Measurements from ENCODE around the gene NEU1.

NEU1 gene

DNA sequence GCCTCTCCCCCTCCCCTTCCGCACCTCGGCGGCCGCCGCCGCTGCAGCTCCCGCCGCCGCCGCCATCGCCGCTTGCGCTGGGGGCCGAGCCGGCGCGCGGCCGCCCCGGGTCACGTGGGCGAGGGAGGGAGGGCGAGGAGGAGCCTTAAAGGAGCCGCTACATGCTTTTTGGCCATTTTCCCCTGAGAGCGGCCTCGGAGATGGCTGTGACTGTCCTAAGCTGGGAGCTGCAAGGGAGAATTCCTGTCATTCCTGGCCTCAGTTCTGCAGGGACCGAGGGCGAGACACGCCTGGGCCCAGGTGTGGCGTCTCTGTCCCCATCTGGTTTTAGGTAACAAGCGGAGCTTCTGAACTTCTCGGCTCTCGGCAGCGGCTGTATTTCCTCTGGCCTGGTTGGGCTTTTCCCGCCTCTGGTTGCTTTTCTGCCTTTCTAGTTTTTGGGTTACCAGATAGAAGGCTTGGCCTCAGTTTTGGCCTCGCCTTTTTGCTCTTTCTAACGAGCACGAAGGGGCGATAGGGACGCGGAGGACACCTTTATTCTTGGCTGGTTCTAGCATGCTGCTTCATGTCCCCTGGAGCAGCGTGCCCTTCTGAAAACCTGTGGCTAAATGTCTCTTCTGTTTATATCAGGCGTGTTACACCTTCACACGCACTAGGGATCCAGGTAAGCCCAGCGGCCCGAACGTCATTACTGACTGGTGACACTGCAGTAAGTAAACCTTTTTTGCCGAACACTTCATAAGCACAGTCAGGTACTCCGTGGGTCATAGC lies 35.2 kb upstream of the NEU1 start, which contains the start of gene EHMT2:
Gene EHMT2, minus strand, starts transcription at position 87 of the 771 bp plus-strand sequence. Its CDS starts 21 bp downstream, at position 66.
- TF ChIP-seq, protein P1, sequence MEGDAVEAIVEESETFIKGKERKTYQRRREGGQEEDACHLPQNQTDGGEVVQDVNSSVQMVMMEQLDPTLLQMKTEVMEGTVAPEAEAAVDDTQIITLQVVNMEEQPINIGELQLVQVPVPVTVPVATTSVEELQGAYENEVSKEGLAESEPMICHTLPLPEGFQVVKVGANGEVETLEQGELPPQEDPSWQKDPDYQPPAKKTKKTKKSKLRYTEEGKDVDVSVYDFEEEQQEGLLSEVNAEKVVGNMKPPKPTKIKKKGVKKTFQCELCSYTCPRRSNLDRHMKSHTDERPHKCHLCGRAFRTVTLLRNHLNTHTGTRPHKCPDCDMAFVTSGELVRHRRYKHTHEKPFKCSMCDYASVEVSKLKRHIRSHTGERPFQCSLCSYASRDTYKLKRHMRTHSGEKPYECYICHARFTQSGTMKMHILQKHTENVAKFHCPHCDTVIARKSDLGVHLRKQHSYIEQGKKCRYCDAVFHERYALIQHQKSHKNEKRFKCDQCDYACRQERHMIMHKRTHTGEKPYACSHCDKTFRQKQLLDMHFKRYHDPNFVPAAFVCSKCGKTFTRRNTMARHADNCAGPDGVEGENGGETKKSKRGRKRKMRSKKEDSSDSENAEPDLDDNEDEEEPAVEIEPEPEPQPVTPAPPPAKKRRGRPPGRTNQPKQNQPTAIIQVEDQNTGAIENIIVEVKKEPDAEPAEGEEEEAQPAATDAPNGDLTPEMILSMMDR (IDR thresholded peaks at IDR 0.05) = no peak

DNA sequence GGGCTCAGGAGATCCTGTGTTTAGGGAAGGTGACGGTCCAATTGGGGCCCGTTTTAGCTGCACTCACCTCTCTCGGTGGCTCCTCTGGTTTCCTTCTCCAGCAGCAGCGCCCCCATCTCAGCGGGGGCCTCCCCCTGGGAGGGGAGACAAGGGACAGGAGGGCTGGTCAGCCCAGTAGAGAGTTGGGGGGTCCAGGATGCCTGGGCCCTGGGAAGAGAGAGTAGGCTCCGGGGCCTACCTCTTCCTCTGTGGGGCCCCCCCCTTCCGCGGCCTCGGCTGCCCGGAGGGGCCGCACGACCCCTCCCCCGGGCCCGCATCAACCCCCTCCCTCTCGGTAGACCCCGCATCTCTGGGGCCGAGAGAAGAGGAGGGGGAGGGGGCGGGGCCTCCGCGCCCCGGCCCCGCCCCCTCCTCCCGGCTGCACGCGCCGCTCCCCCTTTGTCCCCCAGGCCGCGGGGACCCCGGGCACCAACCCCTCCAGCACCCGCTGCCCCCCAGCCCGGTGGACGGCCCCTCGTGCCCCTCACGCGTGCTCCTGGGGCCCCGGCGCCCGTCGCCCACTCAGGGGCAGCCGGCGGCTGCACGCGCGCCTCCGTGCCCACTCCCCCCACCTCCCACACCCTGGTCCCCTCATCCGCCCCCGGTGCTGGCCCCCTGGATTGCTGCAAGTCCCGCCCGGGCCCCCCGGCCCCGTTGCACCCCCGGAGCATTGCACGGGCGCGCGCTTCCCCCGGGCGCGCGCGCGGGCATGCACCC lies 34.4 kb upstream of the NEU1 start:
- TF ChIP-seq, protein P1 (IDR thresholded peaks at IDR 0.05) = no peak

DNA sequence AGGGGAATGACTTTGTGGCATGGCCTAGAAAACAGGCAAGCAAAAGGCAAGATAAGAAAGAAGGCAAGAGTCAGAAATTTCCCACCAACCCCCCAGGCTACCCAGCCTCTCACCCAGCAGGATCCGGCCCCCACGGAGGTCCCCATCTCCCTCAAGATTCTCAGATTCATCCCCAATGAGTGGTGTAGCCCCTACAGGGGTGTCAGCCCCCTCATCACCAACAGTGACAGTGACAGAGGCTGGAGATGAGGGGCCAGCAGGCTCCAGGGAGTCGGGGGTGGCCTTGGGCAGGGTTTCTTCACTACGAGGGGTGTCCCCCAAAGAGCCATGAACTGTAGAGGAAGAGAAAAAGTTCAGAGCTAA lies 33.9 kb upstream of the NEU1 start:
- TF ChIP-seq, protein P1 (IDR thresholded peaks at IDR 0.05) = no peak

DNA sequence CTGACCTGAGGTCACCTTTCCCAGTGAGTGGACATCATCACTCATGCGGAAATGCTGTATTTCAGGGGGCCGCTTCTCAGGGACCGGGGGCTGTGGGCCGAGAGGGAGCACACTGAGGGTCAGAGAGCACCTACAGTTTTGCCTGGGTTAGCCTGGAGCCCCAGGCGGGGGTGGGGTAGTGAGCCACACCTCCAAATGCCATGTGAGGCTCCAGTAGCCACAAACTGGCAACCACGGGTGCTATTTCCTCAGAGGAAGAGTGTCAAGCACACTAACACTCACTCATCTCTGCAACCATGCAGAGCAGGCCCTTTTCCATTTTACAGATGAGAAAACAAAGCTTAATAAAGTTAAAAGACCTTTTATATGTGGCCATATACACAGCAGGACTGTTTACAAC lies 30.2 kb upstream of the NEU1 start:
- TF ChIP-seq, protein P1 (IDR thresholded peaks at IDR 0.05) = no peak

DNA sequence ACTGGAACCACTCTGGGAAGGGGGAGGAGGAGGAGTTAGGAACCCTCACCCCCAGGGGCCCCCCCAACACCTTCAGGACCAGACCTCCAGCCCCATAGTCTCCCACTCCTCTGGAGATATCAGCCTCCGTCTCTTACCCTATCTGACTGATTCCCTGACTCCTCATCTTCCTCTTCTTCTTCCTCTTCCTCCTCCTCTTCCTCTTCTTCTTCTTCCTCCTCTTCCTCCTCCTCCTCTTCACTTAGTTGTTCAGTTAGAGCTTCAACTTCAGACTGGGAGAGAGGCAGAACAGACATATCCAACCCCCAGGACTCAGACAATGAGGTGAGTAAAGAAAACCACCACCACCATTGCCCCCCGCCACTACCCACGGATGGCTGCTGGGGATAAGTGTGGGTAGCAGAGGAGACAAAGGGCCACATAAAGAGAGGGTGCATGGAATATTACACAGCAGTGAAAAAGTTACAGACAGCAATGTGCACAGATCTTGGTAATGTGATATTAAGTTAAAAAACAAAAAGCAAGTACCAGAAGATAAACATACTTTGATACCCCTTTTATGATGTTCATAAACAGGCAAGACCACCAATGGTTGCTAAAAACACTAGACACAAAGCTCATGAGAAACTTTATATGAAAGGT lies 26.8 kb upstream of the NEU1 start:
- TF ChIP-seq, protein P1 (IDR thresholded peaks at IDR 0.05) = no peak

DNA sequence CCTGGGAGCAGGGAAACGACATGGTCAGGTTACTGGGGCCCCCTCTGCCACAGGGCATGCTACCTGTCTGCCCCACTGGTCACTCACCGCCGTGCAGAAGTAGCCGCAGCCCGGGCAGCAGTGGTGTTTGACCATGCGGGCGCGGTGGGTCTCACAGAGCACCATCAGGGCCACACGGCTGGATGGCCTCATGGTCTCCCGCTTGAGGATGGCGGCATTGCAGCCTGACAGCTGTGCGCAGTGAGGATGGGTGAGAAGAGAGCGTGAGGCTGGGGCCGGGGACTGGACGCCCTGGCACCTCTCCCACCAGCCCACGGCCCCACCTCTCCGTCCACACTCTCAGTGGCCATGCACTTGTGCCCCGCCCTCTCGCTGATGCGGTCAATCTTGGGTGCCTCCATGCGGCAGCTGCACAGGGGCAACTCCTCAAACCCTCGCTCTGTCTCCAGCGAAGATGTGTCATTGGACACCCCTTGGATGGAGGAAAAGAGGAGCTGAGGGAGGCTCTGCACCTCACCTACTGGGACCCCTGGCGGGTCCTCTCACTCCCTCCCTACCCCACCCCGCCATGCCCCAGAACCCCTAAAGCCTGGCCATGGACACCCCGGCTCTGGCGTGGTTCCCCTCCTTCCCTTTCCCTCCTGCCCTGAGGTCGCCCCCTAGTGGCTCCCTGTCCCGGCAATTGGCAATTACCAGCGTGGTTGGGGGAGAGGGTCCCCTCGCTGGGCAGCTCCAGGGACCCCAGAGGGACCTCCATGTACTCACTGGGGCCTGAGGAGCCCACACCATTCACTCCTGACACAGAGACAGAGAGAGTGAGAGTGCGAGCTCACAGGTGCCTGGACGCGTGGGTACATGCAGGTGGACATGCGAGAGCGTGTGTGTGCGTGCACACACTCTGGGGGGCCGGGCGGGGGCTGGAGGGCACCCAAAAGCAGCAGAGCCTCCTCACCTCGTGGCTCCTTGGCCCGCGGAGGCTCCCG lies 25.9 kb upstream of the NEU1 start:
- TF ChIP-seq, protein P1 (IDR thresholded peaks at IDR 0.05) = peak; percentile 92
